ENCODE results near the gene ARF5. TPM values are rescaled to one million over a fixed set of nuclear protein-coding genes. Genes with fewer than 3 reads are reported as not detected.

The ARF5 gene
- total and polyA plus RNA-seq, 2 of the 8 experiments (the other 6 are each of a cell fraction or from before 2014, with no cell fraction given): 154 to 579 TPM

DNA sequence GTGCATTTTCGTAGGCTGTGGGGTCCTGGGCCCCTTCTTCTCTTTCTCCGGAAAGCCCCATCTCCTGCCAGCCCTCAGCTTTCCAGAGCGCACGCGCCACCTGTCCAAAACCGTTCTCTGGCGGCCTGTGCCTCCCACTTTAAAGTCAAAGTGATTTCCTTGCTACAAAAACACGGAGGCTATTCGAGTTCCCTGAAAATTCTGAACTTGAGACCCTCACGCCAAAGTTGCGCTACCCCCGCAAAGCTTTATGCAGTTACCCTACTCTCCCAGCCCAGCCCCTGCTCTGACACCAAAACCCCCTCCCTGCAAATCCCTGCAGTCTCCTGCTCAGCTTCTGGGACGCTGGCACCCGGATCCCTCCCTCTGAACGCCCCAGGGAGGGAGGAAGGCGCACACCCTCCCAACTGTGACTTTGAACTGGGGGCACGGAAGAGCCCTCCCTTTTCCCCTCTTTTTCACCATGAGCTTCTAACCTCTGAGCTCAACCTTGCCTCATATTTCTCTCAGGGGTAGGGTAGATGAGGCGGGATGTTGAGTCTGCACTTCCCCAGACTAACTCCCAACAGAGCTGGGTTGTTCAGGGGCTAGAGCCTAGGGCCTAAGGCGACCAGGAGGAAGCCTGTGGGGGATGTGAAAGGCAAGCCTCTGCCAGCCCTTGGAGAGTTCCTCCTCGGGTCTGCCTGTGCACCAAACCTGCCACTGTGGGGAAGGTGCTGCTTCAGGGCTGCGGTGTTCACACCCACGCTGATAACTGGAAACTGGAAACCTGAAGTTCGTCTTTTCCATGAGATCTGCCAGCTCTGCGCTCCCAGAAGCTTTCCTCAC is 32.4 kb downstream of the ARF5 start:
- FAIRE-seq (peak; percentile 63), DNase-seq (ENCODE audit: low read depth in 1 of 2, low spot score in 2 of 2) (peak in 1 of 2 experiments; percentile 73)
- Histone ChIP-seq H3K18ac (ENCODE audit: extremely low read depth, low read length) (peak overlapping the region; percentile 80), H4K20me1 (replicated peaks in 1 of 2; ENCODE audit: control insufficient read depth in 1 of 2, insufficient read depth in 2 of 2, low read length in 2 of 2) (no peaks in the 10 kb centered on the region), H2BK12ac (ENCODE audit: low read depth, low read length) (peak overlapping the region; percentile 60; the same call in 1 of the 2 replicates), H4K5ac (ENCODE audit: insufficient read length, low read depth, low read length) (no peak overlapping the region), H3K79me2 (ENCODE audit: control insufficient read depth in 1 of 2, insufficient read depth in 2 of 2, low read length in 2 of 2) (no peaks in the 10 kb centered on the region), H3K23ac (ENCODE audit: insufficient read length) (no peak overlapping the region), H4K91ac (replicated peaks; ENCODE audit: insufficient read length, low read length) (no peak overlapping the region), H3K27me3 (replicated peaks in 1 of 4; ENCODE audit: control insufficient read depth in 3 of 4, extremely low read depth in 1 of 4, insufficient read depth in 3 of 4, low read length in 3 of 4) (peaks cover 9 to 31% (median 20%) of the 10 kb centered on the region in 4 experiments; a peak in 6 of 7 replicates), H2BK5ac (ENCODE audit: low read depth, low read length) (peak overlapping the region; percentile 57; the same call in 1 of the 2 replicates), H2AK5ac (ENCODE audit: low read depth, low read length) (no peak overlapping the region), H3K4ac (replicated peaks; ENCODE audit: insufficient read length, low read depth, low read length) (no peak overlapping the region), H4K8ac (ENCODE audit: extremely low read depth, insufficient read depth, low read length) (no peak overlapping the region), H3K23me2 (ENCODE audit: low read depth, low read length) (peaks cover 15% of the 10 kb centered on the region), H3K56ac (replicated peaks; ENCODE audit: insufficient read length, low read depth, low read length) (no peak overlapping the region), H3K27ac (ENCODE audit: low read depth, low read length) (no peak overlapping the region), H3K9me3 (ENCODE audit: insufficient read depth in 2 of 2, low read depth in 1 of 2, low read length in 1 of 2) (no peaks in the 10 kb centered on the region), H2AFZ (ENCODE audit: low read length) (peak overlapping the region; percentile 100), H3K36me3 (ENCODE audit: control insufficient read depth in 2 of 4, insufficient read depth in 4 of 4, low read length in 3 of 4) (no peaks in the 10 kb centered on the region), H3K4me1 (replicated peaks in 1 of 4; ENCODE audit: control insufficient read depth in 3 of 4, insufficient read depth in 4 of 4, low read length in 3 of 4) (peaks cover 0 to 7% (median 3%) of the 10 kb centered on the region in 4 experiments; a peak in 3 of 7 replicates), H3K79me1 (ENCODE audit: low read depth, low read length) (no peaks in the 10 kb centered on the region), H3K4me3 (ENCODE audit: extremely low read depth in 1 of 4, insufficient read depth in 2 of 4, low read depth in 3 of 4, low read length in 4 of 4) (peak overlapping the region; percentile 46 to 79 (median 70)), H3K9ac (replicated peaks in 1 of 4; ENCODE audit: extremely low read depth in 1 of 4, low read depth in 3 of 4, low read length in 3 of 4) (peak overlapping the region in 1 of 4 experiments; percentile 56; a peak in 3 of 7 replicates), H2BK20ac (ENCODE audit: low read length) (peak overlapping the region; percentile 66; the same call in 1 of the 2 replicates), H3K14ac (ENCODE audit: insufficient read length) (no peak overlapping the region), H2BK15ac (ENCODE audit: low read length) (peak overlapping the region; percentile 47; the same call in 1 of the 2 replicates), H2BK120ac (replicated peaks; ENCODE audit: low read depth, low read length) (no peak overlapping the region), H3K4me2 (ENCODE audit: insufficient read depth in 1 of 2, low read depth in 2 of 2, low read length in 2 of 2) (peak overlapping the region; percentile 96 to 99)
- ChIA-PET CTCF (ENCODE audit: partially characterized antibody) (interaction anchor here (0.6 to 9.2 kb wide), 24 partner anchors 8 to 316 kb away, joined by 3 to 115 read pairs (median 3); partner anchors contain the start of genes ARF5 and GCC1), POLR2A (ENCODE audit: partially characterized antibody) (interaction anchor here (0.6 to 2.1 kb wide), 9 partner anchors 8 to 44 kb away, joined by 3 to 14 read pairs (median 5); partner anchors contain the start of genes ARF5, FSCN3 and SND1)
- WGBS, 2 experiments (ENCODE audit: extremely low coverage in 1 of 2, insufficient coverage in 1 of 2, insufficient read length in 1 of 2, insufficient replicate concordance in 2 of 2, low coverage in 1 of 2, low lambda C conversion rate in 2 of 2, missing lambda C conversion rate in 1 of 2): 7% methylated on average over 22 of the region's 24 CpGs; no CpG with 5 or more reads in 1 of the 2 experiments
- TF ChIP-seq EZH2 (IDR thresholded peaks at IDR 0.05; ENCODE audit: low read depth, low read length, severe bottlenecking): peak; percentile 27
- peak; percentile 90 for TF ChIP-seq RBBP5 (IDR thresholded peaks at IDR 0.05; ENCODE audit: borderline replicate concordance, low read depth, low read length)
- TF ChIP-seq TBP (IDR thresholded peaks at IDR 0.05; ENCODE audit: low read depth, low read length): no peak
- TF ChIP-seq KDM4A (IDR thresholded peaks at IDR 0.05; ENCODE audit: low read depth, low read length, severe bottlenecking): peak; percentile 80
- TF ChIP-seq GABPA (IDR thresholded peaks at IDR 0.05; ENCODE audit: borderline replicate concordance, insufficient read depth, low read length): no peak
- TF ChIP-seq ASH2L (IDR thresholded peaks at IDR 0.05; ENCODE audit: low read length): no peak
- TF ChIP-seq TAF7 (optimal IDR thresholded peaks at IDR 0.05; ENCODE audit: borderline replicate concordance, low read depth, low read length): no peak
- peak; percentile 20; the same call in 1 of the 2 replicates for TF ChIP-seq NRF1 (IDR thresholded peaks at IDR 0.05; ENCODE audit: low read depth, low read length)
- TF ChIP-seq HDAC2 (IDR thresholded peaks at IDR 0.05; ENCODE audit: borderline replicate concordance in 1 of 2, low read depth in 2 of 2, low read length in 2 of 2): 0 out of 4 replicates have a peak, but pooled peaks of 1 of the 2 experiments have one; percentile 38
